K562 (cell line): ENCODE measurements around the gene DCAF7. TPM values are rescaled to one million over a fixed set of nuclear protein-coding genes. Genes with fewer than 3 reads are reported as not detected.

Experiments
- CAMTA2 ChIP-seq: fragments of 250-450 bp; sonication (Bioruptor Pico); conservative IDR thresholded peaks from 2 replicates; pipeline ENCODE4 v1.5.1; 2022
- CBFA2T2 ChIP-seq: fragments of 450-650 bp; conservative IDR thresholded peaks from 2 replicates; pipeline ENCODE4 v1.6.1; 2017; ENCODE audit warnings: mild to moderate bottlenecking
- ELF1 ChIP-seq: fragments of 200-800 bp; sonication (Bioruptor generic); IDR thresholded peaks from 2 replicates; pipeline ENCODE4 v1.6.1; 2016; ENCODE audit warnings: missing genetic modification characterization, missing compliant biosample characterization
- FUS ChIP-seq: fragments of 200-400 bp; formaldehyde crosslinking; optimal IDR thresholded peaks from 2 replicates; pipeline ENCODE3; 2017; ENCODE audit warnings: low read depth, low read length
- GABPB2 ChIP-seq: fragments of 250-450 bp; sonication (Bioruptor Pico); conservative IDR thresholded peaks from 2 replicates; pipeline ENCODE4 v1.5.1; 2021; ENCODE audit warnings: mild to moderate bottlenecking
- GATAD2A ChIP-seq: fragments of 450-650 bp; IDR thresholded peaks from 2 replicates; pipeline ENCODE4 v1.6.1; 2017
- HOXB6 ChIP-seq: fragments of 250-450 bp; sonication (Bioruptor Pico); IDR thresholded peaks from 2 replicates; pipeline ENCODE4 v1.5.1; 2022; ENCODE audit warnings: mild to moderate bottlenecking, borderline replicate concordance
- ILK ChIP-seq: fragments of 450-650 bp; IDR thresholded peaks from 2 replicates; pipeline ENCODE4 v1.6.1; 2016; ENCODE audit warnings: missing genetic modification characterization, low read depth, mild to moderate bottlenecking, missing compliant biosample characterization, moderate library complexity, borderline replicate concordance
- JUNB ChIP-seq: fragments of 450-650 bp; formaldehyde crosslinking; conservative IDR thresholded peaks from 2 replicates; pipeline ENCODE4 v1.4.0; 2020; ENCODE audit warnings: mild to moderate bottlenecking
- NR4A1 ChIP-seq, 2 experiments: fragments of 250-450 bp in 1 of 2; fragments of 450-650 bp in 1 of 2; sonication (Bioruptor Pico) in 1 of 2; IDR thresholded peaks; 2 replicates each; pipeline versions ENCODE4 v1.4.0 to v1.6.1; 2016 to 2020; ENCODE audit warnings: mild to moderate bottlenecking in 2 of 2, missing compliant biosample characterization in 1 of 2, missing genetic modification characterization in 1 of 2, moderate library complexity in 1 of 2
- POLR2AphosphoS2 ChIP-seq: IDR thresholded peaks from 2 replicates; pipeline ENCODE4 v1.6.1; 2012; ENCODE audit warnings: low read length, improper control_type of control experiment
- PRMT5 ChIP-seq: sonication (generic); formaldehyde crosslinking; IDR thresholded peaks from 2 replicates; pipeline ENCODE4 v1.5.0; 2020; ENCODE audit warnings: missing genetic modification reagents
- RBBP5 ChIP-seq: fragments of 200-600 bp; sonication (generic); IDR thresholded peaks from 2 replicates; pipeline ENCODE4 v1.6.1; 2012; ENCODE audit warnings: borderline replicate concordance, mild to moderate bottlenecking, low read length, control low read depth, inconsistent platforms; ENCODE audit not compliant: insufficient read depth, poor library complexity, severe bottlenecking
- SOX6 ChIP-seq: fragments of 450-650 bp; IDR thresholded peaks from 2 replicates; pipeline ENCODE4 v1.6.1; 2014; ENCODE audit warnings: mild to moderate bottlenecking
- SP1 ChIP-seq: sonication (generic); formaldehyde crosslinking; IDR thresholded peaks from 2 replicates; pipeline ENCODE4 v1.8.1; 2022; ENCODE audit warnings: mild to moderate bottlenecking, missing genetic modification reagents
- SP2 ChIP-seq: IDR thresholded peaks from 2 replicates; pipeline ENCODE4 v1.6.1; 2011; ENCODE audit warnings: mild to moderate bottlenecking, low read depth, low read length, moderate library complexity; ENCODE audit not compliant: poor library complexity, severe bottlenecking; ENCODE audit errors: extremely low read depth
- TAF7 ChIP-seq: fragments of 450-650 bp; IDR thresholded peaks from 2 replicates; pipeline ENCODE4 v1.6.1; 2016; ENCODE audit warnings: missing genetic modification characterization, missing compliant biosample characterization
- TCF7 ChIP-seq: sonication (generic); IDR thresholded peaks from 2 replicates; pipeline ENCODE4 v1.6.1; 2016; ENCODE audit warnings: antibody characterized with exemption, borderline replicate concordance
- polyA plus RNA-seq, 8 experiments: library from polyadenylated mRNA; depleted of rRNA in 4 of 8; stranded (reverse) in 5 of 8; unstranded in 3 of 8; fragments of >200 nt; fragmentation: Nextera tagmentation in 2 of 8; fragmentation: Illumina TruSeq in 1 of 8; extraction: Ambion mirVana in 2 of 8; extraction: Trizol in 1 of 8; gene quantifications; 2 replicates each; pipeline versions ENCODE4 v1.2.1 to v1.2.3, GENCODE V29; 2011 to 2014; ENCODE audit warnings: inconsistent platforms in 1 of 8, missing spikeins in 1 of 8
- total RNA-seq, 7 experiments: library from RNA; depleted of rRNA in 6 of 7; stranded (reverse); fragments of >200 nt in 6 of 7; fragmentation: Illumina TruSeq in 2 of 7; extraction: Trizol in 2 of 7; gene quantifications; 2 replicates each; pipeline versions ENCODE4 v1.2.1 to v1.2.3, GENCODE V29; 2011 to 2021; ENCODE audit warnings: low replicate concordance in 1 of 7
- TF ChIP-seq, protein P1 (sequence below), 3 experiments: IDR thresholded peaks in 2 of 3; conservative IDR thresholded peaks in 1 of 3; 2 replicates each; pipeline ENCODE4 v1.5.1; 2011 to 2012; ENCODE audit warnings: low read length in 3 of 3, mild to moderate bottlenecking in 3 of 3, control low read depth in 2 of 3, improper control_type of control experiment in 1 of 3, inconsistent platforms in 1 of 3, low read depth in 1 of 3, mixed read lengths in 1 of 3, moderate library complexity in 1 of 3; ENCODE audit not compliant: insufficient read depth in 2 of 3
- TF ChIP-seq, protein P2 (sequence below), 2 experiments: IDR thresholded peaks; 2 replicates each; pipeline ENCODE4 v1.6.1; 2012; ENCODE audit warnings: improper control_type of control experiment in 2 of 2, low read depth in 2 of 2, low read length in 2 of 2, borderline replicate concordance in 1 of 2
- TF ChIP-seq, protein P3 (sequence below): fragments of 450-650 bp; conservative IDR thresholded peaks from 2 replicates; pipeline ENCODE4 v1.6.1; 2016; ENCODE audit warnings: missing genetic modification characterization, low read depth, mild to moderate bottlenecking, control low read depth, missing compliant biosample characterization

The DCAF7 gene
- total and polyA plus RNA-seq, 9 of the 15 experiments (the other 6 are each of a cell fraction or from before 2014, with no cell fraction given), result 30.8 to 123 (median 40.2) TPM

DNA sequence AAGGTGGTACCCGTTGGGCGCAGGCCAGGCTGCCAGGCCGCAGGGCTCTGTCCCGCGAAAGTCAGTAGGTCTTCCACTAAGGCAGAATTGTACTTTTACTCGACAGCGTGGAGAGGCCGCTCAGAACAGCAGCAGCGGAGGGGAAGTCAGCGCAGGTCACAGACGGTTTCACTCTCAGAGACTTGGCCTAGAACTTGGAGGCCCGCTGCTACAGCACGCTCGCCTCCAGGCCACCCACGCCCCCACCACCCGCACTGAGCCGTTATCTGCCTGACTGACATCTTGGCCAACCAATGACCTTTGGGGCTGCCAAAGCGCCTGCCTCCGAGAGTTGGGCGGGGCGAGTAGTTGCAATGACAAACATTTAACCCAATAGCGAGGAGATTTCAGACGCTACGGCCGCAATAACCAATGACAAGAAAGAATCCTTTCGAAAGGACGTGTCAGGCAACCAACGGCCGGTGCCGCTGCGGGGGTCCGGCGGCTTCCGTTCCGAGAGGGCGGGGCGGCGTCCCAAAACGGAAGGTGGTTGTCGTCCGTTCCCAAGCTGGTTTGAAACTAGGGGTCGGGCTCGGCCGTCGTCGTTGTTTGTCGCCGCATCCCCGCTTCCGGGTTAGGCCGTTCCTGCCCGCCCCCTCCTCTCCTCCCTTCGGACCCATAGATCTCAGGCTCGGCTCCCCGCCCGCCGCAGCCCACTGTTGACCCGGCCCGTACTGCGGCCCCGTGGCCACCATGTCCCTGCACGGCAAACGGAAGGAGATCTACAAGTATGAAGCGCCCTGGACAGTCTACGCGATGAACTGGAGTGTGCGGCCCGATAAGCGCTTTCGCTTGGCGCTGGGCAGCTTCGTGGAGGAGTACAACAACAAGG is at the start of gene DCAF7 (continued):
- TF ChIP-seq ILK (tag) (no peak), SP1 (peak; percentile 89), JUNB (CRISPR knock-in tag) (no peak), TAF7 (tag) (peak; percentile 70; the same call in 1 of the 2 replicates), TCF7 (0 out of 2 replicates have a peak, but pooled peaks have one; percentile 22), HOXB6 (CRISPR knock-in tag) (no peak), POLR2AphosphoS2 (no peak), FUS (no peak), NR4A1 (CRISPR knock-in tag; IDR thresholded peaks at IDR 0.05) (0 out of 2 replicates have a peak, but pooled peaks have one; percentile 55), NR4A1 (tag; IDR thresholded peaks at IDR 0.05) (peak; percentile 39; the same call in 1 of the 2 replicates), ELF1 (peak; percentile 95), CBFA2T2 (no peak), GATAD2A (no peak), SP2 (peak; percentile 96), GABPB2 (no peak), CAMTA2 (CRISPR knock-in tag) (no peak), SOX6 (0 out of 2 replicates have a peak, but pooled peaks have one; percentile 9), RBBP5 (peak; percentile 83), PRMT5 (CRISPR knock-in tag) (no peak)
- TF ChIP-seq, protein P1, sequence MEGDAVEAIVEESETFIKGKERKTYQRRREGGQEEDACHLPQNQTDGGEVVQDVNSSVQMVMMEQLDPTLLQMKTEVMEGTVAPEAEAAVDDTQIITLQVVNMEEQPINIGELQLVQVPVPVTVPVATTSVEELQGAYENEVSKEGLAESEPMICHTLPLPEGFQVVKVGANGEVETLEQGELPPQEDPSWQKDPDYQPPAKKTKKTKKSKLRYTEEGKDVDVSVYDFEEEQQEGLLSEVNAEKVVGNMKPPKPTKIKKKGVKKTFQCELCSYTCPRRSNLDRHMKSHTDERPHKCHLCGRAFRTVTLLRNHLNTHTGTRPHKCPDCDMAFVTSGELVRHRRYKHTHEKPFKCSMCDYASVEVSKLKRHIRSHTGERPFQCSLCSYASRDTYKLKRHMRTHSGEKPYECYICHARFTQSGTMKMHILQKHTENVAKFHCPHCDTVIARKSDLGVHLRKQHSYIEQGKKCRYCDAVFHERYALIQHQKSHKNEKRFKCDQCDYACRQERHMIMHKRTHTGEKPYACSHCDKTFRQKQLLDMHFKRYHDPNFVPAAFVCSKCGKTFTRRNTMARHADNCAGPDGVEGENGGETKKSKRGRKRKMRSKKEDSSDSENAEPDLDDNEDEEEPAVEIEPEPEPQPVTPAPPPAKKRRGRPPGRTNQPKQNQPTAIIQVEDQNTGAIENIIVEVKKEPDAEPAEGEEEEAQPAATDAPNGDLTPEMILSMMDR (IDR thresholded peaks at IDR 0.05 in 2 of 3, conservative IDR thresholded peaks at IDR 0.05 in 1 of 3; ENCODE audit: insufficient read depth in 2 of 3, low read depth in 1 of 3, low read length in 3 of 3), result peak in 1 of 3 experiments; percentile 5; a peak in 1 of 6 replicates
- TF ChIP-seq, protein P2, sequence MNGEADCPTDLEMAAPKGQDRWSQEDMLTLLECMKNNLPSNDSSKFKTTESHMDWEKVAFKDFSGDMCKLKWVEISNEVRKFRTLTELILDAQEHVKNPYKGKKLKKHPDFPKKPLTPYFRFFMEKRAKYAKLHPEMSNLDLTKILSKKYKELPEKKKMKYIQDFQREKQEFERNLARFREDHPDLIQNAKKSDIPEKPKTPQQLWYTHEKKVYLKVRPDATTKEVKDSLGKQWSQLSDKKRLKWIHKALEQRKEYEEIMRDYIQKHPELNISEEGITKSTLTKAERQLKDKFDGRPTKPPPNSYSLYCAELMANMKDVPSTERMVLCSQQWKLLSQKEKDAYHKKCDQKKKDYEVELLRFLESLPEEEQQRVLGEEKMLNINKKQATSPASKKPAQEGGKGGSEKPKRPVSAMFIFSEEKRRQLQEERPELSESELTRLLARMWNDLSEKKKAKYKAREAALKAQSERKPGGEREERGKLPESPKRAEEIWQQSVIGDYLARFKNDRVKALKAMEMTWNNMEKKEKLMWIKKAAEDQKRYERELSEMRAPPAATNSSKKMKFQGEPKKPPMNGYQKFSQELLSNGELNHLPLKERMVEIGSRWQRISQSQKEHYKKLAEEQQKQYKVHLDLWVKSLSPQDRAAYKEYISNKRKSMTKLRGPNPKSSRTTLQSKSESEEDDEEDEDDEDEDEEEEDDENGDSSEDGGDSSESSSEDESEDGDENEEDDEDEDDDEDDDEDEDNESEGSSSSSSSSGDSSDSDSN (IDR thresholded peaks at IDR 0.05; ENCODE audit: borderline replicate concordance in 1 of 2, low read depth in 2 of 2, low read length in 2 of 2), result peak; percentile 46 to 60; a peak in 2 of 4 replicates
- TF ChIP-seq, protein P3, sequence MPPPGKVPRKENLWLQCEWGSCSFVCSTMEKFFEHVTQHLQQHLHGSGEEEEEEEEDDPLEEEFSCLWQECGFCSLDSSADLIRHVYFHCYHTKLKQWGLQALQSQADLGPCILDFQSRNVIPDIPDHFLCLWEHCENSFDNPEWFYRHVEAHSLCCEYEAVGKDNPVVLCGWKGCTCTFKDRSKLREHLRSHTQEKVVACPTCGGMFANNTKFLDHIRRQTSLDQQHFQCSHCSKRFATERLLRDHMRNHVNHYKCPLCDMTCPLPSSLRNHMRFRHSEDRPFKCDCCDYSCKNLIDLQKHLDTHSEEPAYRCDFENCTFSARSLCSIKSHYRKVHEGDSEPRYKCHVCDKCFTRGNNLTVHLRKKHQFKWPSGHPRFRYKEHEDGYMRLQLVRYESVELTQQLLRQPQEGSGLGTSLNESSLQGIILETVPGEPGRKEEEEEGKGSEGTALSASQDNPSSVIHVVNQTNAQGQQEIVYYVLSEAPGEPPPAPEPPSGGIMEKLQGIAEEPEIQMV, result no peak
